ENCODE measurements around the gene NRXN3.

- no peak for TF ChIP-seq RAD21 (conservative IDR thresholded peaks at IDR 0.05)
- no peak for TF ChIP-seq CTCF (IDR thresholded peaks at IDR 0.05; ENCODE audit: poor library complexity, severe bottlenecking)
- no peak for TF ChIP-seq EP300 (conservative IDR thresholded peaks at IDR 0.05; ENCODE audit: poor library complexity, severe bottlenecking)
Measured at GRCh38 chr14:78921856-78922255, 751.7 kb downstream of the NRXN3 start.
